ENCODE data around the gene ABCB8.
A peak's percentile ranks its signal among the peaks of the same experiment; 100 is the strongest.
"Not testable (repeated sequence)": the region's sequence is repeated elsewhere in the genome, so short reads cannot be mapped to it uniquely, and the experiment has no call there.

The ABCB8 gene

GRCh38 chr7:151016505-151016904, 11.7 kb upstream of the ABCB8 start:
- DNase-seq = no peak

GRCh38 chr7:151016942-151017341, 11.3 kb upstream of the ABCB8 start:
- DNase-seq = no peak

DNA sequence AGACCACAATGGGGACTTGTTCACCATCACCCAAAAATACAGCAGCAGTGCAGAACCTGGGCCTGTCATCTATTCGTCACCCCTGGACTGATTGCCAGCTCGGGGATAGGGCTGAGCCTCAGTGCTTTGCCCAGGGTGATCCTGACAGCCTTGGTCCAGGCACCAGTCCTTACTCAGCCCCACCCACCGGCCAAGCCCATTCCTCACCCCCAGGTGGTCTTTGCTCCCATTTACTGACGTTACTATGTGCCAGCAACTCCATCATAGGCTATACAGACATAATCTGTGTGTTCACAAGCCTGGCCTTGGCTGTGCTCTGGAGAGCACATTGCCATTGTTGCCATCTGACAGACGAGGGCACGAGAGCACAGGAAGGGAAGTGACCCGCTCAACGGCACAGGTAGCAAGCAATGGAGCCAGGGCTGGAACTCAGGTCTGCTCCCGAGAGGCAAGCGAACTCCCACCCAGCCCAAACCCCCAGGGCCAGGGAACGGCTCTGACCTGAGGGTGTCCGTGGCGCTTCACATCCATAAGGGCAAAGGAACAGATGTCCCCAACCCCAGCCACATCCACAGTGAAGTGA, 10.8 kb upstream of the ABCB8 start:
- DNase-seq = no peak

DNA sequence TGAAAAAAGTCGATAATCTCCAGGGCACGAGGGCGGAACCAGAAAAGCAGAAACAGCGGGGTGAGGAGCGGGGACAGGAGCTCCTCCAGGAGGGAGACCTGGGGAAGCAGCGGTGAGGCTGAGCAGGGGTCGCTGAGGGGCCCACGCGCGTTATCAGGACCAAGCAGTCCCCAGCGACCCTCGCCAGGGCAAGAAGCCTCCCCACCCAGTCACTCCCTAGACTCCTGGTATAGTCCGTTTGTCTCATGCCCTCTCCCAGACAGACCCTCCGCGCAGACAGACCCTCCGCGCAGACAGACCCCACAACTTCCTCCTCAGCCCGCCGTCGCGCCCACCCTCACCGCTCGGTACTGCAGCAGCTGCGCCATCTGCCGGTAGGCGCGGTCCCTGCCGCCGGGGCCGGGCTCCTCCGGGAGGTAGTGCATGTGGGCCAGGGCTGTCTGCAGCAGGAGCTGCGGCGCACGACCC, 10.3 kb upstream of the ABCB8 start:
- DNase-seq = peak; percentile 83

DNA sequence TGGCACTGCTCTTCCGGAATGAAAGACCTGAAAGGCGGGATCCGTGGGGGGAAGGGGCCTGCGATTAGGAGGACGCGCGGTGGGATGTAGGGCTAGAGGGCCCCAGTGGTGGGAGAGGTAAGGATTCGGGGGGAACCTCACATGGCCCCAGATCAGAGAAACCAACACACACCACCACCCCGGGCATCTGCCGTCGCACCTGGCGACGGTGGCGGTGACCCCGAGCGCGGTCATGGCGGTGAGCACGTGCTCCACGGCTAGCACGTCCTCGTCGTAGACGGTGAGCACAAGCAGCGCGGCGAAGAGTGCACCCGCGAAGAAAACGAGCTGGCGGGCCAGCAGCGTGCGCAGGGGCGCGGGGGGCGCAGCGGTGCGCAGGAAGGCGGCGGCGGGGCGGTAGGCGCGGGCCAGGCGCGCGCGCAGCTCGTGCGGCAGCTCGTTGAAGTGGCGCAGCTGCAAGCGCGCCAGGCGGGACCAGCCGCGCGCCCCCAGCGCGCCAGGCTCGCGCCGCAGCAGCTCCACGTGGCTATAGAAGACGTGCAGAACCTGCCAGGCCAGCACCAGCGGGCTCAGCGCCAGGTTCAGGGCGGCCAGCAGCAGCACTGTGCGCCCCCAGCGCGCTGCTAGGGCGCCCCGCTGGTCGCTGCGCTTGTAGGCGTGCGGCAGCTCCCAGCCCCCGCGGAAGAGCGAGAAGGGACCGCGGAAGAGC, 9.7 kb upstream of the ABCB8 start:
- DNase-seq = peak; percentile 52

- no peak for DNase-seq
Measured at GRCh38 chr7:151019130-151019447, 9.2 kb upstream of the ABCB8 start.

- no peak for DNase-seq
Measured at GRCh38 chr7:151020231-151020630, 8.0 kb upstream of the ABCB8 start.

- no peak for DNase-seq
Measured at GRCh38 chr7:151023232-151023631, 5.0 kb upstream of the ABCB8 start.

- no peak for DNase-seq
Measured at GRCh38 chr7:151024435-151025056, 3.7 kb upstream of the ABCB8 start, which contains the start of gene ATG9B. Gene ATG9B (minus strand): TSS chr7:151024494. CDS start chr7:151024423, 71 bp downstream.

- no peak for DNase-seq
Measured at GRCh38 chr7:151025924-151026671, 2.2 kb upstream of the ABCB8 start.

DNA sequence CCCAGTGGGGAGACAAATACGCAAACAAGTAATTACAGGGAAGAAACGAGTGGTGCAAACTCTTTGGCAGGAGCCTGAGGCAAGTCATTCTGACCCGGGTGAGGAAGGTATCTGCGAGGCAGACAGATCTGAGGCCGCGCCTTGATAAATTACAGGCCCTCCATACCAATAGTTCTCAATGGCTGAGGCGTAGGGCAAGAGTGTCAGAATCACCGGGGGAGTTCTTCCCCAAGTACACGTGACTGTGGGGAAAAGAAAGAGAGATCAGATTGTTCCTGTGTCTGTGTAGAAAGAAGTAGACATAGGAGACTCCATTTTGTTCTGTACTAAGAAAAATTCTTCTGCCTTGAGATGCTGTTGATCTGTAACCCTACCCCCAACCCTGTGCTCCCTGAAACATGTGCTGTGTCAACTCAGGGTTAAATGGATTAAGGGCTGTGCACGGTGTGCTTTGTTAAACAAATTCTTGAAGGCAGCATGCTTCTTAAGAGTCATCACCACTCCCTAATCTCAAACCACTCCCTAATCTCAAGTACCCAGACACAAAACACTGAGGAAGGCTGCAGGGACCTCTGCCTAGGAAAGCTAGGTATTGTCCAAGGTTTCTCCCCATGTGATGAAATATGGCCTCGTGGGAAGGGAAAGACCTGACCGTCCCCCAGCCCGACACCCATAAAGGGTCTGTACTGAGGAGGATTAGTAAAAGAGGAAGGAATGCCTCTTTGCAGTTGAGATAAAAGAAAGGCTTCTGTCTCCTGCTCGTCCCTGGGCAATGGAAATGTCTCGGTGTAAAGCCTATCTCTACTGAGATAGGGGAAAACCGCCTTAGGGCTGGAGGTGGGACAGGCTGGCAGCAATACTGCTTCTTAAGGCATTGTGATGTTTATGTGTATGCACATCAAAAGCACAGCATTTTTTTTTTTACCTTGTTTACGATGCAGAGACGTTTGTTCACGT, 1.2 kb upstream of the ABCB8 start:
- not testable (repeated sequence) for DNase-seq

DNA sequence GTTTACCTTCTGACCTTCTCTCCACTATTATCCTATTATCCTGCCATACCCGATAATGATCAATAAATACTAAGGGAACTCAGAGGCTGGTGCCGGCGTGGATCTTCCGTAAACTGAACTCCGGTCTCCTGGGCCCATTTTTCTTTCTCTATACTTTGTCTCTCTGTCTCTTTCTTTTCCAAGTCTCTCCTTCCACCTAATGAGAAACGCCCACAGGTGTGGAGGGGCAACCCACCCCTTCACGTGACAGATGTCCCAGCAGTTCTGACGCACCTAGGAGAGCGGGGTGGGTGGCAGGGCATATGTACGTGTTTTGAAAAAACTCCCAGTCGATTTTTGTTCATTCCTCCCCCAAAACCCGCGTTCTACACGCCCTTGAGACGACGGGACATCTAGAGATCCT, 521 bp upstream of the ABCB8 start:
- DNase-seq = not testable (repeated sequence)

DNA sequence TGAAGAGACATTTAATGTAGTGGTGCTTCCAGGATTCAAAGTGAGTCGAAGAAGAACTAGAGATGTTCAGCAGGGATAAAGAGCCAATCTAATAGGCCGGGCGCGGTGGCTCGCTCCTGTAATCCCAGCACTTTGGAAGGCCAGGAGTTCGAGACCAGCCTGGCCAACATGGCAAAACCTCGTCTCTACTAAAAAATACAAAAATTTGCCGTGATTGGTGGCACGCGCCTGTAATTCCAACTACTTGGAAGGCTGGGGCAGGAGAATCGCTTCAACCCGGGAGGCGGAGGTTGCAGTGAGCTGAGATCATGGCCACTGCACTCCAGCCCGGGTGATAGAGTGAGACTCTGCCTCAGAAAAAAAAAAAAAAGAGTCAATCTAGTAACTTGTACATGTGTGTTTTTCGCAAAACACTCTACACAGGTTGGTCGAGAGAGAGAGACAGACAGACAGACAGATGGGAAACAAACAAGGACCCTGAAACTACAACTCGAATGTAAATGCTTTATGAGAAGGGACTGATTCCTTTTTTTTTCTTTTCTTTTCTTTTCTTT, 775 bp downstream of the ABCB8 start:
- DNase-seq = no peak

GRCh38 chr7:151031011-151031410, 2.8 kb downstream of the ABCB8 start:
- DNase-seq = no peak

DNA sequence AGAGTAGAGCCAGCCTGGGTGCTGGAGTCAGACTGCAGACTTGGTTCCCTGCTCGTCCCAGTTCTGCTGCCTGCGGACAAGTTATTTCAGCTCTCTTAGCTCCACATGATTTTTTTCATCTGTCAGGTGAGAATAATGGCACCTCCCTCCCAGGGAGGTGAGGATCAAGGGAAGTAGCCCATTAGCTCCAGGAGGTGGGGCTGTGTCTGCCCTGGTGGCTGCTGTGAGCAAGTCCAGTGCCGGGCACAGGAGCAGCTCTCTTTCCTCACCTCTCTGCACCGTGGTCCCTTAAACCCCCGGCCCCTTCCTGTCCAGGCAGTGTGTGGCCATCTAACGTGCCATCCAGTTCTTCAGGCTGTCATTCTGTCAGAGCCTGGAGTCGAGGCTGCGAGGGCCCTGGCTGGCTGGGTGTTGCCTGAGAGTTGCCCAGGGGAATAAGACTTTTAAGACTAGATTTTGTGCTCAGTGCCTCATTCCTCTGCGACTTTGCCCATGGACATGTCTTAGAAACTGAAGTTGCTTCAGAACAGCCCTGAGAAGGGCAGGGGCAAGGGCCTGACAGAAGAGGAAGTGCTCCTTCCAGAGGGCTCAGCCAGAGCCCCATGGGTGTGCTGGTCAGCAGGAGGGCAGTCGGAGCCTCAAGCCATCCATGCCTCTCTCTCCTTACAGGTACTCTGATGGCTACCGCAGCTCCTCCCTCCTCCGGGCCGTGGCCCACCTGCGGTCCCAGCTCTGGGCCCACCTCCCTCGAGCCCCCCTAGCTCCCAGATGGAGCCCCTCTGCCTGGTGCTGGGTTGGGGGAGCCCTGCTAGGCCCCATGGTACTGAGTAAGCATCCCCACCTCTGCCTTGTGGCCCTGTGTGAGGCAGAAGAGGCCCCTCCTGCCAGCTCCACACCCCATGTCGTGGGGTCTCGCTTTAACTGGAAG, 5.0 kb downstream of the ABCB8 start:
- no peak for DNase-seq

- no peak for DNase-seq
Measured at GRCh38 chr7:151033864-151034249, 5.6 kb downstream of the ABCB8 start.

- DNase-seq = no peak
Measured at GRCh38 chr7:151034312-151035025, 6.2 kb downstream of the ABCB8 start.

DNA sequence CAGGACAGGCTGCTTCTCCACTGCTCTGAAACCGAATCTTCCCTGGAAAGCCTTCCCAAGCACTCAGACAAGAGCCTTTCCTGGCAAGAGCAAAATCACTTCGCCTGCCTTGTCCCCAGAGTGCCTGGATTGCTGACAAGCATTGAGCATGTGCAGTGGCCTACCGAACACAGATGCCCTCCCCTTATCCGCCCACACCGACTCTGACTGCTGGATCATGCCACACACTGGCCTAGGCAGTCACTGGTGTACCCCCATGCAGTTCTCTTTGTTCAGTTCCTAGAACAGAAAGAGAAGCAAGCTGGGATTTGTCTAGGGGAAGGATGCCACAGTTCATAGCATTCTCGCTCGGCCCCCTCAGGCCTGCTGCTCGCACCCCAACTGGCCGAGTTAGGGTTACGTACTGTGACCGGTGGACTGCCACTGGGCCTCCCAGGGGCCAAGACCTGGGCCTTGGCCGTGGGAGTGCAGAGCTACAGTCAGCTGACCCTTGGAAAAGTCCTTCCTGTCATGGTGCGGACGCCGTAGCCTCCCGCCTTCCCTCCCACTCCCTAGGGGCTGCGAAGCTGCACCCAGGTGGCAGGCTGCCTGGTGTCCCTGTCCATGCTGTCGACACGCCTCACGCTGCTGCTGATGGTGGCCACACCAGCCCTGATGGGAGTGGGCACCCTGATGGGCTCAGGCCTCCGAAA, 6.9 kb downstream of the ABCB8 start:
- no peak for DNase-seq

DNA sequence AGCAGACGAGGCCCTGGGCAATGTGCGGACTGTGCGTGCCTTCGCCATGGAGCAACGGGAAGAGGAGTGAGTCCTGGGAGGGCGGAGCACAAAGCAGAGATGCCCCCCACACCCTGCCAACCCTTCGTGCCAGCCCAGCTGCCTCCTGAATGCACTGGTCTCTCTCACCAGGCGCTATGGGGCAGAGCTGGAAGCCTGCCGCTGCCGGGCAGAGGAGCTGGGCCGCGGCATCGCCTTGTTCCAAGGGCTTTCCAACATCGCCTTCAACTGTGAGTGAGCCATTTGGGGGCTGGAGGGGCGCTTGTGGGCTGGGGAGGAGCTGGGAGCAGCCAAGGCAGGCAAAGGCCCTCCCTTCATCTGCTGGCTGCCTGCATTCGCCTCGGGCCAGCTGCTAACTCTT, 7.7 kb downstream of the ABCB8 start:
- no peak for DNase-seq
